HG03469 (cell line): ENCODE measurements around the gene C1RL.

Source experiments
- ATAC-seq: cut with Tn5 transposase; IDR thresholded peaks from one replicate; pipeline ENCODE4 v1.9.1; 2021; ENCODE audit warnings: mild to moderate bottlenecking, moderate library complexity, moderate number of reproducible peaks; ENCODE audit not compliant: unreplicated experiment

C1RL gene

DNA sequence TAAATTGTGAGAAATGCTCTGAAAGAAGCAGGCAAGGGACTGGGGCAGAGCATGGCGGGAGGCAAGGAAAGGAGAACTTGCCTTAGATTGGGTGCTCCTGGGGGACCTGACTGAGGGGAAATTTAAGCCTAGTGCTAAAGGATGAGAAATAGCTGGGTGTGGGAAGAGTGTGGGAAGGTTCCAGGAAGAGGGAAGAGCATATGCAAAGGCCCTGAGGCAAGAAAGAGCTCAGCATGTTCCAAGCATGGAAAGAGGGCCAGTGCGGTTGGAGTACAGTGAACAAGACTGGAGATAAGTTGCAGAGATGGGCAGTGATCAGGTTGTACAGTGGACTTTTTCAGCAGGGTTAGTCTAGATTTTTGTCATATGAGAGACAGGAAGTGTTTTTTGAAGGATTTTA lies 30.2 kb upstream of the C1RL start:
- ATAC-seq, result no peak

GRCh38 chr12:7137908-7138307 lies 28.9 kb upstream of the C1RL start:
- ATAC-seq, result no peak

GRCh38 chr12:7136676-7137075 lies 27.7 kb upstream of the C1RL start:
- ATAC-seq, result no peak

DNA sequence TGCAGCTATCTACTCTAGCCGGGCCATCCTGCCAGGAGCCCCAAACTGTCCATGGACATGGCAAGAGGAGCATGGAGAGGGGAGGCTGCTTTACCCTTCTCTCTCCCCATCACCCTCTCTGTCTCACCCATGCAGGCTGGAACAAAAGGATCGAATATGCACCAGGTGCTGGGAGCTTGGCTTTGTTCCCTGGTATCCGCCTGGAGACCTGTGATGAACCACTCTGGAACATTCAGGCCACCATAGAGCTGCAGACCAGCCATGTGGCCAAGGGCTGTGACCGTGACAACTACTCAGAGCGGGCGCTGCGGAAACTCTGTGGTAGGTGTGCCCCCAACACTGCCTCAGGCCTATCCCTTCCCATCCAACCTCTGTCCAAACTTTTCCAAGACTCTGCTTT lies 27.1 kb upstream of the C1RL start:
- no peak for ATAC-seq

DNA sequence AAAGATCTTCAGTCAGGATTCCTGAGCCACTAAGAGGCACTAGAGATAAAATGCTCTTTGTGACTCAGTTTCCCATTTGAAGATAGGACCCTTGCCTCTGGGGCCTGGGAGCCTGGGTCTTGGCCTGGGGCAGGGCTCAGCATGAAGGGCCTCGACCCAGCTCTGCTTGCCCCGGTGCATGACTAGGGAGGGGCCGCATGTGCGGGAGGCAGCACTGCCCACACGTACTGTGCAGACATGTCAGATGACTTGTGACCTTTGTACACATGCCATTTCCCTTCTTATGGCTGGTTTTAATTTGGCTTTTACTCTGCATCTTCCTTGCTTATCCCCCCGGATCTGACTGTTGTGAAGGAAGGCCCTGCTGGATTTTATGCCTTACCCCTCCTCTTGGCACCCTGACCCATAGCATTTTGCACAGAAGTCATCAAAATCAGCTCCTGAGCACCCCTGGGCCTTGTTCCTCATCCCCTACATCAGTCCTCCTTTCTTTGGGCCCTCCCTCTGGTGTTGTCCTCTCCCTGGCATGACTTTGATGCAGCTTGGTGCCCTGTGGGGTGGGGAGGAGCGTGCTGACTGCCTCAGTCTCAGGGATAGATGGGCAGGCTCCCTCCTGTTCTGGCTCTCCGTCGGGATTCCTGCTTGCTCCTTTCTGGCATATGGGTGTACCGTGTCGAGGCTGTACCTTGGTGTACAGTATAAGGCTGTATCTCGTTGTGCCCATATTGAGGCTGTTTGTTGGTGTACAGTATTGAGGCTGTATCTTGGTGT lies 25.6 kb upstream of the C1RL start:
- no peak for ATAC-seq

GRCh38 chr12:7131502-7131866 lies 22.5 kb upstream of the C1RL start:
- ATAC-seq, result no peak

DNA sequence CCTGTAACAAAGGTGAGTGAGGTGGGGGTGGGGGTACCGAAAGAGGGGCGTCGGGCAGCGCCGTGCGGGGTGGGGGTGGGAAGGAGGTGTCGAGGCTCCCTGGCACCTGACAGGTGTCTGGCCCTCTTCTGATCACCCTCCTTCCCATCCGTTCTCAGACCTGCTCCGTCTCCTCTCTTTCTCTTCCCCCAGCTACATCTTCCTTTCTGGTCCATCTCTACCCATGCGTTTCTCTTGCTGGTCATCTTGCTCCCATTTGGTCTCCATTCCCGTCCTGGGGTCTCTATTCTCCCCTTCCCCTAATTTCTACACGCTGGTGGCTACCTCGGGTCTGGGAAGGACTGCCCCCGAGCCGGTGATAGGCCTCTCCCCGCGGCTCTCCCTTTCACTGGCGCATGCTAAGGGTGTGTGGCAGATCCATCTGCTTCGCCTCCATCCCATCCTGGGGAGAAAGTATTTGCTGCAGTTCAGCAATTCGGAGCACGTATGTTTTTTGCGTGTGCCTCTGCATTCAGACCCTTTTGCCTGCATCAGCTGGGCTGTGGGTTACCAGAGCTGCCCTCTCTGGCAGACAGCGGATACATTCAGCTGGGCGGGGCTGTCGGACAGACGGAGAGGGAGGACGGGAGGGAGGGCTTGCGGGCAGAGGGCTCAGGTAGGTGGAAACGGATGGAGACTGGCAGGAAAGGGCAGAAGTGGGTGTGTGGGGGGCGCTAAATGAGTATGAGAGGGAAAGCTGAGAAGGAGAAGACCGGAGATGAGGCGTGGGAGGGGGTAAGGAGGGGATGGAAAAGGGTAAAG lies 21.9 kb upstream of the C1RL start:
- ATAC-seq, result no peak

GRCh38 chr12:7129872-7130691 lies 21.1 kb upstream of the C1RL start, which contains the start of gene CLSTN3:
TSS of gene CLSTN3 (plus strand) at chr12:7130371. CDS start at chr12:7130649, 278 bp downstream.
- no peak for ATAC-seq

GRCh38 chr12:7129287-7129871 lies 20.4 kb upstream of the C1RL start:
- ATAC-seq, result no peak

DNA sequence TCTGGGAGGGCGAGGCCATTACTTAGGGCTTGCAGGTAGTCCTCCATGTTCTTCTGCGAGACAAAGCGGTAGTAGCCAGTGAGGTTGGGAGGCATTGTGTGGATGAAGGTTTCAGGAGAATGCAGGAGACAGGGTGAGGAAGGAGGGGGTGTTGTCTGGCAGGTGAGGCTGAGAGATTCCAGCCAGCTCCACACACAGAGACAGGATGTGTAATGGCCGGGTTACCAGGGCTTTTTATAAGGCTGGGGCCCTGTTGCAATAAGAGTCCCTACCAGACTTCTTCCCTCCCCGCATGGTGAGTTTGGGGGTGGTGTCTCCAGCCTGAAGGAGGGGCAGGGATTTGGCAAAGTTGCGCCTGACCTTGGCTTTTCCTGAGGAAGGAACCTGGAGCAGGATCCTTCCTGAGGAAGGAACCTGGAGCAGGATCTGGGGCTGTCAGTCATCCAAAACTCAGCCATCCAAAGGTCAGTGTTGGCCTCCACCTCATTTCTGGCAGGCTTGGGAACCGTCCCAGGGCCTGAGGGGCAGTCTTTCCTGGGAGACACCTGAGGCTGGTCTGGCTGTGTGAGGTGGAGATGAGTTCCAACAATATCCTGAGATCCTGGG lies 19.8 kb upstream of the C1RL start, which contains the start of gene RBP5:
TSS of gene RBP5 (minus strand) at position 209 of the 606 bp plus-strand sequence. CDS start at position 95, 114 bp downstream.
- no peak for ATAC-seq

DNA sequence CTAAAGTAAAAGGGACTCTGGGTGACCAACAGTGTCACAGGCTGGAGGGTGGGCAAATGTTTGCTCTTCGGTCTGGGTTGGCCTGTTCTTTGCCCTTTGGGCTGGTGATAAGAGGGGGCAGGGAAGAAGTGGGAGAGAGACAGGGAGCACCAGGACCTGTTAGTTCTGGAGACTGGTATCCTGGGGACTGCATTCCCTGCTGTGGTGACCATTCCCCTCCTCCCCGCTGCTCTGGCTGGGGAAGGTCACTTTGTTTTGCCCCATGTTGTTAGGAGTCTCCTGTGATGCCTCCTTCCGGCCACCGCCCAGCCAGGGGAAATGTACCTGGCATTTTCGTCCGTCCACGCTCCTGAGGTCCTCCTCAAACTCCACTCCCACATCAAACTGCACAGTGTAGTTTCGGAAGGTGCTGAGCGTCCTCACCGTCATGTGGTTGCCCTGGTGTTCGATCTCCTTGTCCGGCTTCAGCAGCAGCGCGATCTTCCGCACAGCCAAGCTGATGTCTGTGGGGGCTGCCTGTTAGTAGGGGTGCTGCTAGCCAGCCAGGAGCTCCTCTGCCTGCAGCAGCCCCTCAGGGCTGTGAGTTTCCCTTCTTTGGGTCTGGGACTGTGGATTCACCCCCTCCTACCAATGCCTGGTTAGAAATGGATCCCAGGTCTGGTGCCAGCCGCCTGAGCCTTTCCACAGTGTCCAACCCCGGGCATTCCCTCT lies 19.1 kb upstream of the C1RL start:
- no peak for ATAC-seq

GRCh38 chr12:7125632-7126227 lies 16.7 kb upstream of the C1RL start:
- ATAC-seq, result no peak

DNA sequence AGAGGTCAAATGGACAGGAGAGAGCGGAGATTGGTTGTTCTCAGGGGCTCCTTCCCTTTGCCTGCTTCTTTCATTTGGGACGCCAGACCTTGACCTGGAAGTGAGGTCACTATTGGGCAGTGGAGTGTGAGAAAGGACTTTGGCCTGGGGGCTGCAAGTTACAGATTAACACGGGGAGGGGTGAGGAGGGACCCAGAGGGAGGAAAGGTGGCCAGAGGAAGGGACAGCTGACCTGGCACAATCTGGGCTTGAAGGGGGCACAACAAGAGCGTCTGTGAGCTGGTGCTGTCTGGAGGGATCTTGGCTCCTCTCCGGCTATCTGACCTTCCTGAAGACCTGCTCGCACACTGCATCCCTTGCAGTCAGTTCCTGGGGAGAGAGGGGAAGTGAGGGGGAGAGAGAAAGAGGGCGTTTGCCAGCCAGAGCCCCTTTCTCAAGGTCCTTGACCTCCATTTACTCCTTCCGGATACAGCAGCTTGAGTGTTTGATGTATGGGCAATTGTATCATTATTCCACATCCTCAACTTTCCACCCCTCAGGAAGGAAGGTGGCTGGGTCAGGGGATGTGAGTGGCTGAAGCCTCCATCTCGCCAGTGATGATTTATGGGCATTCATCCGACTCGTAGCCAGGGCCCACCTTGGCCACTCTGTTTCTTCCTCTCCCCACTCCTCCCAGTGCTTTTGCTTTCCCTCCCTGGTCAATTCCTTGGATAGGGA lies 14.9 kb upstream of the C1RL start:
- no peak for ATAC-seq

DNA sequence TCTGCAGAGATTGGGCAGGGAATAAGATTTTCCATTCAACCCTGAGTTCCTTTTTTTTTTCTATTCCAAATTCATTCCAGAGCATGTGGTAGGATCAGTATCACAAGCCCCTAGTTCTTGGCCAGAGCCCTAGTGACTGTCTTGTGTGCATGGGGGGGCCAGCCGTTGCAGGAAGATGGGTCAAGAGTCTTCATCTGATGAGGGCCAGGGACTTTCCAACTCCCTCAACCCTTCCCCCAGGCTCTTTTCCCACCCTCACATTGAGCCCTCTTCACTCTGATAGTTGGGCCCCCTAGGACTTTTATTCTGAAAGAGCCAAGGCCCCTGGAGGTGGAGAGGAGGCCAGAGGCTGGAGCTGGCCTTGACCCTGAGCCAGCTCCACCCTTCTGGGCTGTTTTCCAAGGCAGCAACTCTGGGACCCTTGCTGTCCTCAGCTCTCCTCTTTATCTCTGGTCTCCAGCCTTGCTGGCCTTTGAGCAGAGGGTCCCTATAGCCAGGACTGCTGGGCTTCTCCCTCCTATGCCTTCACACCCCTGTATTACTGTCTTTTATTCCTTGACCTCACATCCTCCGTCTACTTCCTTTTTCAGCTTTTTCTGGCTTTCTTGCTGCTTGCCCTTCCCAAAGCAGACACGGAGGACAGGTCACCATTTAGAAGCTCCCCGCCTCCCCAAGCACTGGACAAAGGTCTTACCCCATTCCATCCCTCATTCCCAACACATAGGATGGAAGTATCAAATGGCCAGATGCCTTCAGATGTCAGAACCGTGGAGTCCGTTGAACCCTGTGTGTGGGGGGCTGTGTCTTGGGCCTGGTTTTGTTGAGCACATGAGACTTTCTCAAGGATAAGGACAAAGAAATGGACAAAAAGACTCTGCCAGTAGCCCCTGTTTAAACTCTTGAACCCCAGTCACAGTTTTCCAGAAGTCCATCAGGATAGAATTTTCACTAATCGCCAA lies 14.1 kb upstream of the C1RL start:
- no peak for ATAC-seq

- ATAC-seq, result no peak
These were observed 12.3 kb upstream of the C1RL start for GRCh38 chr12:7121324-7121723.

DNA sequence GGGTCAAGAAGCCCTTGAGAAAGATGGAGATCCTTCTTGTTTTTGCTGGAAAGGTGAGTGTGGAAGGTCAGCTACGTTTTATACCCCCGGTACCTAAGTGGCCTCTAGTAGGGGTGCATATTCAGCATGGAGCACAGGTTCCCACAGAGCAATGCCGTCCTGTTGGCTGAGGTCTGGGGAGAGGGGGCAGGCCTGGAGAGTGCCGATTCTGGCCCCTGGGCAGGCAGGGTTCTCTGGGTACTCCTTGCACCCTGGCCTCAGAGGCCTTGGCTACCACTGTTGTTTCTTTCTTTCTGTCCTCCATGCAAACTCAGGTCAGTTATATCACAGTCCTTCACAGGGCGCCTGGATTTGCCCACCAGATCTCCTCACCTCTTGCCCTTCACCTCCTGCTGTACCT lies 11.2 kb upstream of the C1RL start:
- no peak for ATAC-seq

DNA sequence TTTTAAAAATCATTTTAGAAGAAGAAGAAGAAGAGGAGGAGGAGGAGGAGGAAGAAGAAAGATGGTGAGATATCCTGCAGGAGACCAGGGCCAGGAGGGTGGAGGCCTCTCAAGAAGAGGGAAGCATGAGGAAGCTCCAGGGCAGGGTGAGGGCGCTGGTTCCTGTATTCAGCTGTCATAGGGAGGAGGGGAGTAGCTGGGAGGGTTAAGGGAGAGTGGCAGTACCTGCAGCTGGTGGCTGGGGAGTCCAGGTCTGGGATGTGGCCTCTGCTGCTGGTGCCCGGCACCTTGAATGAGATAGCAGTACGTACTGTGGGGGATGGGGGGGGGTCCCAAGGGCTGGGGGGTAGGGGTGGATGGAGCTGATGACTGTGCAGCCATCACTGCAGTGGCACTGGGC lies 9.9 kb upstream of the C1RL start:
- ATAC-seq, result no peak

GRCh38 chr12:7117670-7118069 lies 8.7 kb upstream of the C1RL start:
- ATAC-seq, result no peak
